GM18951 (cell line): ENCODE results near the gene PIM2.

ENCODE experiments used
- POLR2A ChIP-seq: IDR thresholded peaks from 4 replicates; pipeline ENCODE4 v1.6.1; 2011; ENCODE audit warnings: mild to moderate bottlenecking; ENCODE audit not compliant: insufficient read length, insufficient read depth; ENCODE audit errors: extremely low read depth
- in situ Hi-C: fragments of 300-500 bp; cut with MboI; formaldehyde crosslinking; loops from one replicate; pipeline ENCODE4 v1.12.0; 2022; ENCODE audit warnings: low sequenced_read_pairs, mixed read lengths, inconsistent platforms; ENCODE audit not compliant: unreplicated experiment

The PIM2 gene

DNA sequence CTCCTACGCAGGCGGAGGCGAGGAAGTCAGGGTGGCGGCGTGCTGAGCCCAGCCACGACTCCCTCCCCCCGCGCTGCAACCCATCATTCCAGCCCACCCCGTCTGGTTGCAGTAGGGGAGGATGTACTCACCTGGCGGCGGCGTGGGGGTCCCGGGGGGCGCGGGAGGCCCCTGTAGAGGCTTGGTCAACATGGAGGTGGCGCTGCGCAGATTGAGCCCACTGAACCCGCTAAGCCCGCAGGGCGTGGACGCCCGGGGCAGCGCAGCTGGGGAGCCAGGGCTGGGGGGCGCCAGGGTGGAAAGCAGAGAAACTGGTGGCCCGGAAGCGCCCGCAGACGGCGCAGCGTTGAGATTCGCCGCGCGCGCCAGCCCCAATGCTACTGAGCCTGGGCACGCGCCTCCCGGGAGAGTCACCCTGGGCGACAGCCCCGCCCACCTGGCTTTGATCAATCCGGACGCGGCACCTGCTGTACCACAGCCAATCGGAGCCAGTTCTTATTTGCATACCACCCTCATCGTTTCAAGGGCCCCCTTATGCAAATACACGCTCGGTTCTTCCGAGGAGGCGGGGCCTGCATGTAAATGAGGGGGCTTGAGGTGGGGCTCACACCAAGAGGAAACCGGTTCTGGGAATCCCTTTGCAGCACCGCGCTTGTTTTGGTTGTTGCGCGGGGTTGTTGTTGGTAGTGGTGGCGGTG, at the start of gene PIM2:
Gene PIM2 (minus strand): TSS at position 382 of the 698 bp plus-strand sequence. CDS start 190 bp downstream, at position 192.
- in situ Hi-C loops, result no loop called here
- peak; percentile 98 for TF ChIP-seq POLR2A

GRCh38 chrX:48968377-48968776, 49.6 kb upstream of the PIM2 start:
- in situ Hi-C loops, result no loop called here
- TF ChIP-seq POLR2A, result no peak

DNA sequence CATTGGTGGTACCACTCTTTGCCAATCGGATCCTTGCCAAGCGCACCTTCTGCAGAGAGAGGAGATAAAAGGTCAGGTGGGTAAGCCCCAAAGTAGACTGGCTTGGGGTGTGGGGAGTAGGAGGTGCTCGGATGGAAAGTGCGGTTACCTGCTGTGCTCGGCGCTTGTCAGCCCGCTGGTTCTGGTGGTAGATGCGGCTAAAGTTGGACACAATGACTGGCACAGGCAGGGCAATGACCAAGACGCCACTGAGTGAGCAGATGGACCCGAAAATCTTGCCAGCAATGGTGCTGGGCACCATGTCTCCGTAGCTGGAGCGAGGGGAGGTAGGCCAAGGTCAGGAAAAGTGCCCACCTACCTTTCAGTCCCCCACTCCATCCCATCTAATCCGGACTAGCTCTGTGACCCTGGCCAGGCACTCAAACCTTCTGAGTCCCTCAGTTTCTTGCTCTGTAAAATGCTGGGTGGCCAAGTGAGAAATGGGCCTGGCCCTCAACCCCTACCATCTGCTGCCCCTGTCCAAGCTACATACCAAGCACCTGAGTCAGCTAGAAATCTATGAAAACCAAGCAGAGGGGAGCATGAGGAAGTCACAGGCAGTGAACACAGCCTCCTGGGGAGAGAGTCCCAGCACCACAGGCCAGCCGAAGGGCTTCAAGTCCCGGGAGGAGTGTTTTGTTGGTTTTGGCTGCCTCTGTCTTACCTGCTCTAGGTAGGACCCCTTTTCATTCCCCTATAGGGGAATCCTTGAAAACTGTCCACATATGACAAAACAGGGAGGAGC, 48.2 kb upstream of the PIM2 start:
- TF ChIP-seq POLR2A, result no peak
- in situ Hi-C loops, result no loop called here

GRCh38 chrX:48965959-48966358, 47.1 kb upstream of the PIM2 start:
- no peak for TF ChIP-seq POLR2A
- in situ Hi-C loops, result no loop called here

DNA sequence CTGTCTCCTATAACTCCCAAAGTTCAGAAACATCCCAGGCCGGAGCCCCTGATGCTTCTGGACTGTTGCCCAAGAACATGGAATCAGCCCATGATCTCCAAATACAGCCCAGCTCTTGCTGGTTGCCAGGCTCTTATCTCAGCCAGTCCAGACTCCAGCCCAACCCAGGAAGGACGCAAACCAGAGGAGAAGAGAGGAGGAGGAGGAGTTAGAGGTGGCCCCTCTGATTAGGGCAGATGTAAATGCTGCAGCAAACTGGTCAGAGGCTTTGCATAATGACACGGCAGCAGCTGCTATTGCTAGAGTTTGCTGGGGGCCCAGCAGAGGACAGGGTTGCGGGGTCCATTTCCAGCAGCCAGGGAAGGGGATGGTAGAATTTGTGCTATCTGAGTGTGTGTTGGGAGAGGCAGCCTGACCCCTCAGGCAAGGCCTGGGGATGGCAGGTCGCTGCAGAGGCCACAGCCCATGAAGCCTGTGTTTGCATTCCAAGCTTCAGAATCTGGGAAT, 42.8 kb upstream of the PIM2 start:
- no peak for TF ChIP-seq POLR2A
- in situ Hi-C loops, result no loop called here

DNA sequence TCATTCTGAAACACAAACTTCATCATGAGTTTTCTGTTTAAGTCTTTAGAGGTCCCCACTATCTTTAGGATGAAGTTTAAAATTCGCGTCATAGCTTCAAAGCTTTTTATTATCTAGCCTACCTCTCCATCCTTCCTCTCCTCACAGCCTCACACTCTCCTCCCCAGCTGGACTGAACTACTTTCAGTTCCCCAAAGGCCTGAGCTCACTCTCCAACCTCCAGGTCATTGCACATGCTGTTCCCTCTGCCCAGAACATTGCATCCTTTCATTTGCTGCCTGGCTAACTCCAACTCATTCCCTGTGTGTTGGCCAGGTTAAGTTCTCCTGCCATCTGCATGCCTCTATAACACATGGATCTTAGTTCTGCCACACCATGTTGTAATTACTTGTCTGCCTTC, 41.5 kb upstream of the PIM2 start:
- in situ Hi-C loops, result no loop called here
- no peak for TF ChIP-seq POLR2A

DNA sequence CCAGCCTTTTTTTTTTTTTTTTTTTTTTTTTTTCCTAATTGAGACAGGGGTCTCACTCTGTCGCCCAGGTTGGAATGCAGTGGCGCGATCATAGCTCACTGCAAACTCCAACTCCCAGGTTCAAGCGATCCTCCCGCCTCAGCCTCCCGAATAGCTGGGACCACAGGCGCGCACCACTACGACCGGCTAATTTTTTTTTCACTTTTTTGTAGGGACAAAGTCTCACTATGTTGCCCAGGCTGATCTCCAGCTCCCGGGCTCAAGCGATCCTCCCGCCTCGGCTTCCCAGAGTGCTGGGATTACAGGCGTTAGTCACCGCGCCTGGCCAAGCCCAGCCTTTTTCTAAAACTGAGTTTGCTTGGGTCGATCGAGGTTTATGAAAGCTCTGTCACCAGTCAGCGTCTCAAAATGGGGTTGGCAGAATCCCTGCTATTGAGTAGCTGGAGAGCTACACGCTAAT, 39.8 kb upstream of the PIM2 start:
- no peak for TF ChIP-seq POLR2A
- in situ Hi-C loops, result no loop called here

GRCh38 chrX:48957827-48958634, 39.2 kb upstream of the PIM2 start:
- in situ Hi-C loops, result no loop called here
- peak; percentile 42 for TF ChIP-seq POLR2A

DNA sequence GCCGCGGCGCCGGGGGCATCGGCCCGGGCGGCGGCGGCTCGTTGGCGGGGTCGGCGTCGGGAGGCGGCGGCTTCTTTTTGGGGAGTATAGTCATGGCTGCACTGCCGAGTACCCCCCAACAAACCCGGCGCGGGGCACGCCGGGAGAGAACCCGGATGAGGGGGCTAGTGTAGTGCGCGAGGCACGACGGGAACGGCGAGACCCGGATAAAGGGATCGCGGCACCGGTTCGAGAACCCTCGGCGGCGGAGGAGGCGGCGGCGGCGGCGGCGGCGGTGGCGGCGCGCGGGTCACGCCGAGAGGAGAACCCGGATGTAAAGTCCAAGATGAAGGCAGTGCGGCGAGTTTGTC, 38.6 kb upstream of the PIM2 start, which contains the start of gene OTUD5:
Gene OTUD5 (minus strand): TSS at position 131 of the 350 bp plus-strand sequence. CDS start 37 bp downstream, at position 94.
- peak; percentile 55 for TF ChIP-seq POLR2A
- in situ Hi-C loops, result no loop called here

GRCh38 chrX:48956728-48957414, 38.0 kb upstream of the PIM2 start:
- in situ Hi-C loops, result no loop called here
- TF ChIP-seq POLR2A, result no peak

DNA sequence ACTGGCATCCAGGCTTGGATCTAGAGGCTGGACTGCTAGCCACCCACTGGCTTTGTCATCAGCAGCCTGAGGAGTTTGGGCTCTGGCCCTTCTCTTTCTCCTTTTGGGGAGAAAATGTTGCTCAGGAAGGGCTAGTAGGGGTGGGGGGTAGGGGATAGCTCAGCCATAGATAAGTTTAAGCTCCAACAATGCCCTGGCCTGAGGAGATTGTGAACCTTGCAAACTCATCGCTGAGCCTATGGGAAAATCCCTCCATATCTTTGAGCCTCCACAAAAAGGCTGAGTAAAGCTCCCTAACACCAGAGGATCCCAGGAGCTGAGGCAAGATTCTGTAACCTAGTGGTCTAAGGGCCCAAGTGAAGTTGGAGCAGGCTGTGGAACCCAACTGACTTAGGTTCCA, 29.8 kb upstream of the PIM2 start:
- in situ Hi-C loops, result no loop called here
- no peak for TF ChIP-seq POLR2A

DNA sequence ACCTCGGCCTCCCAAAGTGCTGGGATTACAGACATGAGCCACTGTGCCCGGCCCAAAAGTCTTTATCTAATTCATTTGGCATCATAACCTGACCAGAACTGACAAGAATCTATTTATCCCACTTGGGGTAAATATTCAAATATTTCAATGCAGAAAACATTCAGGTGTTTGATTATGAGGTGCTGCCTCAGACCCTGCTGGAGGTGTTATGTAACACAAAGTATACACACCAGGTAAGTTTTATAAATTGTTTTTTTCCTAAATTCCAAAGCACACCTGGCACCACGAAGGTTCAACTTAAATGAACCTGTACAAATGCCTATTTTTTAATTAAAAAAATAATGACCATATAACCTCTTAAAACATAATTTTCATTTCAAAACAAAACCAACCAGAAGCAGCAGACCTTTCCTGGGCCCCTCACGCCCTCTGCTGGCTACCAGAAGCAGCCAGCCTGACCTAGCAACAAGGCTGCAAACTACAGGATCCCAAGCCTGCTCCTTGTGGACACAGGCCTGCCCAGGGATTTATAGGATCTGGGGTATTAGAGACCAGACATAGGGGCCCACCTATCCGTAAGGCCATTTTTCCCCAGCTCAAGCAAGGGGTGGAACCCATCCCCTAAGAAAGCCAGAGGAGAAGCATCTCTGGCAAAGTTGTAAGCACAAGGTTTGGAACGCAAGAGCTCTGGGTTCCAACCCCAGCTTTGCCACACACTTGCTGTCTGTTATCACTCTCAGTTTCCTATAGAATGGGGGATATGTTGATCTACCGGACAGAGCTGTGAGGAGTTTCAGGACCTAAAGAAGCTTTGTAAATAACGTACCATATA, 26.9 kb upstream of the PIM2 start:
- no peak for TF ChIP-seq POLR2A
- in situ Hi-C loops, result no loop called here

DNA sequence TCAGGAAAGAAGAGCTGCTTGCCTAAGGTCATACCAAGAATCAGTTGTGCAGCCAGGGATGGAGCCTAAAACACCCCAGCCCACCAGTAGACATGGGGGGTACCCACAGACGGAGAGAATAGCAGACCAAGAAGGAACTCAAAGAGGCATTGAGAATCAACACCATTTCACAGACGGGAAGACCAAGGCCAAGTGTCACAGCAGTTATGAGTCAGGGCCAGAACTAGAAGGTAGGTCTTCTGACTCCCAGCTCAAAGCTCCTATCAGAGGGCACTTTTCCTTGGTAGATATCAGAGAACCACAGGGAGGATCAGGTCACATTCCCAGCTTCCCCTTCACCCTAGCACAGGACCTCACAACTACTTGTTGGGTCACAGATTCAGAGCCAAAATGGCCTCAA, 24.1 kb upstream of the PIM2 start:
- in situ Hi-C loops, result no loop called here
- no peak for TF ChIP-seq POLR2A
